Measurements from ENCODE around the gene CPAMD8.

- no peak for TF ChIP-seq POLR2A (IDR thresholded peaks at IDR 0.05)
- no peak for TF ChIP-seq CTCF (IDR thresholded peaks at IDR 0.05)
- TF ChIP-seq EP300 (IDR thresholded peaks at IDR 0.05): no peak
These were observed 31.6 kb upstream of the CPAMD8 start for GRCh38 chr19:17058236-17058635.

All from suprapubic skin (tissue), 3 donors.